DND-41 (cell line): ENCODE measurements around the gene NINL.

Experiments
- CTCF ChIP-seq: IDR thresholded peaks from 2 replicates; pipeline ENCODE4 v1.5.1; 2012; ENCODE audit warnings: borderline replicate concordance, low read length, moderate library complexity, mild to moderate bottlenecking; ENCODE audit not compliant: poor library complexity, severe bottlenecking; ENCODE audit errors: extremely low read depth
- EZH2 ChIP-seq: IDR thresholded peaks from 3 replicates; pipeline ENCODE4 v1.6.1; 2012; ENCODE audit warnings: borderline replicate concordance, low read depth, mild to moderate bottlenecking, moderate library complexity, low read length, inconsistent platforms; ENCODE audit not compliant: severe bottlenecking

- TF ChIP-seq CTCF: no peak
- TF ChIP-seq EZH2: no peak
These were observed 37.3 kb upstream of the NINL start for GRCh38 chr20:25622450-25623224.
